K562 (cell line): ENCODE results near the gene KMT5B. TPM values are rescaled to one million over a fixed set of nuclear protein-coding genes. Genes with fewer than 3 reads are reported as not detected.

Source experiments
- ATAC-seq: fragments of 200-7000 bp; cut with Tn5 transposase; 3 replicates; pipeline ENCODE4 v1.9.1; 2020; ENCODE audit warnings: moderate library complexity
- BruUV-seq: library from RNA; stranded (reverse); fragments of 400-500 nt; replicated peaks from 2 replicates; lab custom pipeline; 2021; lab: Mats Ljungman, UMichigan
- CTCF ChIA-PET: fragments of 300-600 bp; formaldehyde crosslinking; extraction: SDS; loops from one replicate; lab custom pipeline; 2021; ENCODE audit warnings: low intra/inter-chr PET ratio; lab: Yijun Ruan, JAX
- POLR2A ChIA-PET: fragments of 300-600, 350-650 bp; sonication (Branson Sonifier 250); formaldehyde crosslinking; extraction: SDS; loops from one replicate; lab custom pipeline; 2021; ENCODE audit warnings: antibody characterized with exemption, inconsistent platforms; lab: Yijun Ruan, JAX
- DNase-seq, 4 experiments: peaks; one replicate each; pipeline versions ENCODE4 v3.0.0 to v3.0.0-alpha.2; 2011 to 2018; ENCODE audit warnings: low spot score in 3 of 4, mixed read lengths in 3 of 4; ENCODE audit errors: extremely low read depth in 1 of 4
- FAIRE-seq: peaks from 2 replicates; lab custom pipeline; 2011; peaks lifted over from hg19 to GRCh38; lab: Jason Lieb, UNC
- H2AFZ ChIP-seq: 2 replicates; pipeline ENCODE4 v1.6.0; 2011; ENCODE audit warnings: low read depth, low read length, control low read depth, inconsistent platforms
- H3K27ac ChIP-seq: fragments of 200-600 bp; 3 replicates; pipeline ENCODE4 v1.8.0; 2011; ENCODE audit warnings: low read depth, mild to moderate bottlenecking, control low read depth, inconsistent platforms, low read length, moderate library complexity, mixed read lengths; ENCODE audit errors: extremely low read depth
- H3K27me3 ChIP-seq, 2 experiments: fragments of 300-600 bp in 1 of 2; 2 replicates in 1 of 2; 3 replicates in 1 of 2; pipeline versions ENCODE4 v1.6.0 to v1.8.0; 2011; ENCODE audit warnings: inconsistent platforms in 2 of 2, low read length in 2 of 2, mild to moderate bottlenecking in 1 of 2, mixed read lengths in 1 of 2, moderate library complexity in 1 of 2; ENCODE audit not compliant: control insufficient read depth in 2 of 2, insufficient read depth in 2 of 2
- H3K36me3 ChIP-seq: fragments of 300-600 bp; 3 replicates; pipeline ENCODE4 v1.8.0; 2011; ENCODE audit warnings: mild to moderate bottlenecking, low read length, inconsistent platforms; ENCODE audit not compliant: control insufficient read depth, insufficient read depth
- H3K4me1 ChIP-seq, 2 experiments: fragments of 200-600 bp in 1 of 2; replicated peaks in 1 of 2; 2 replicates in 1 of 2; 3 replicates in 1 of 2; pipeline versions ENCODE4 v1.5.1 to v1.8.0; 2011; ENCODE audit warnings: inconsistent platforms in 2 of 2, low read length in 2 of 2, mild to moderate bottlenecking in 1 of 2, mixed read lengths in 1 of 2, moderate library complexity in 1 of 2; ENCODE audit not compliant: control insufficient read depth in 2 of 2, insufficient read depth in 2 of 2
- H3K4me2 ChIP-seq: 2 replicates; pipeline ENCODE4 v1.6.1; 2011; ENCODE audit warnings: low read length, control low read depth, inconsistent platforms, mixed read lengths; ENCODE audit not compliant: insufficient read depth
- H3K4me3 ChIP-seq: fragments of 200-600 bp; sonication (generic), shearing (Covaris generic); 2 replicates; pipeline ENCODE4 v1.5.1; 2016; ENCODE audit warnings: control low read depth, inconsistent platforms
- H3K79me2 ChIP-seq: fragments of 200-600 bp; 3 replicates; pipeline ENCODE4 v1.8.0; 2011; ENCODE audit warnings: low read length, inconsistent platforms; ENCODE audit not compliant: control insufficient read depth, insufficient read depth
- H3K9ac ChIP-seq, 2 experiments: 2 replicates each; pipeline versions ENCODE4 v1.6.0 to v1.6.1; 2011; ENCODE audit warnings: low read depth in 2 of 2, low read length in 2 of 2, control low read depth in 1 of 2, inconsistent platforms in 1 of 2, mild to moderate bottlenecking in 1 of 2, mixed read lengths in 1 of 2; ENCODE audit not compliant: insufficient read depth in 1 of 2
- H3K9me1 ChIP-seq: one replicate; pipeline ENCODE4 v1.6.0; 2011; ENCODE audit warnings: inconsistent platforms, mild to moderate bottlenecking, low read length, moderate library complexity; ENCODE audit not compliant: control insufficient read depth, insufficient read depth
- H3K9me3 ChIP-seq: replicated peaks from 2 replicates; pipeline ENCODE4 v1.5.1; 2011; ENCODE audit warnings: low read depth, low read length, inconsistent platforms; ENCODE audit not compliant: control insufficient read depth, insufficient read depth
- H4K20me1 ChIP-seq: replicated peaks from 2 replicates; pipeline ENCODE4 v1.6.1; 2011; ENCODE audit warnings: low read length, inconsistent platforms, mixed read lengths; ENCODE audit not compliant: control insufficient read depth, insufficient read depth
- ARID1B ChIP-seq: fragments of 450-650 bp; IDR thresholded peaks from 2 replicates; pipeline ENCODE4 v1.6.1; 2016; ENCODE audit warnings: antibody characterized with exemption, mild to moderate bottlenecking, inconsistent platforms
- BCOR ChIP-seq: fragments of 450-650 bp; IDR thresholded peaks from 2 replicates; pipeline ENCODE4 v1.6.1; 2016
- CREM ChIP-seq: IDR thresholded peaks from 2 replicates; pipeline ENCODE4 v1.6.1; 2014; ENCODE audit warnings: antibody characterized with exemption, low read depth
- DPF2 ChIP-seq: fragments of 450-650 bp; IDR thresholded peaks from 2 replicates; pipeline ENCODE4 v1.6.1; 2016
- ETV1 ChIP-seq: fragments of 450-650 bp; conservative IDR thresholded peaks from 2 replicates; pipeline ENCODE4 v1.6.1; 2016; ENCODE audit warnings: missing genetic modification characterization, control low read depth, low read depth, missing compliant biosample characterization
- FOXK1 ChIP-seq: sonication (generic); formaldehyde crosslinking; IDR thresholded peaks from 2 replicates; pipeline ENCODE4 v1.8.0; 2022; ENCODE audit warnings: missing genetic modification reagents, mild to moderate bottlenecking, borderline replicate concordance
- HLTF ChIP-seq: fragments of 450-650 bp; IDR thresholded peaks from 2 replicates; pipeline ENCODE4 v1.6.1; 2016
- HNRNPLL ChIP-seq: fragments of 200-400 bp; formaldehyde crosslinking; IDR thresholded peaks from 2 replicates; pipeline ENCODE4 v1.6.1; 2017; ENCODE audit warnings: low read length, low read depth, mild to moderate bottlenecking; ENCODE audit not compliant: poor library complexity, severe bottlenecking
- NR1H2 ChIP-seq: sonication (generic); formaldehyde crosslinking; IDR thresholded peaks from 2 replicates; pipeline ENCODE4 v1.4.0; 2020; ENCODE audit warnings: mild to moderate bottlenecking, missing genetic modification reagents
- RFX5 ChIP-seq: IDR thresholded peaks from 2 replicates; pipeline ENCODE4 v1.6.1; 2011; ENCODE audit warnings: low read depth, mild to moderate bottlenecking, improper control_type of control experiment, low read length
- SUPT5H ChIP-seq: fragments of 450-650 bp; IDR thresholded peaks from 2 replicates; pipeline ENCODE4 v1.6.1; 2016
- TAL1 ChIP-seq: fragments of 450-650 bp; IDR thresholded peaks from 2 replicates; pipeline ENCODE4 v1.6.1; 2016; ENCODE audit warnings: mild to moderate bottlenecking
- TBL1XR1 ChIP-seq, 2 experiments: IDR thresholded peaks; 2 replicates each; pipeline ENCODE4 v1.6.1; 2012; ENCODE audit warnings: improper control_type of control experiment in 2 of 2, low read length in 2 of 2, mild to moderate bottlenecking in 1 of 2
- TCFL5 ChIP-seq: fragments of 250-450 bp; sonication (Bioruptor Pico); conservative IDR thresholded peaks from 2 replicates; pipeline ENCODE4 v1.6.1; 2021; ENCODE audit warnings: mild to moderate bottlenecking, moderate library complexity, matching md5 sums
- ZNF717 ChIP-seq: fragments of 250-450 bp; sonication (Bioruptor Pico); IDR thresholded peaks from 2 replicates; pipeline ENCODE4 v1.5.0; 2021
- WGBS: fragments of 100-300 bp; shearing (Covaris generic); methylation state at CpG from one replicate; pipeline ENCODE4 v1.1.6; 2016; ENCODE audit warnings: low coverage, mixed read lengths; ENCODE audit not compliant: insufficient coverage; ENCODE audit errors: missing lambda C conversion rate; 5-methylcytosine and 5-hydroxymethylcytosine counted together
- in situ Hi-C: fragments of 300-500 bp; cut with MboI; formaldehyde crosslinking; loops from 4 replicates; pipeline ENCODE4 v1.15.0; 2018; ENCODE audit warnings: inconsistent platforms, mixed read lengths
- intact Hi-C: fragments of 100-400 bp; cut with micrococcal nuclease; formaldehyde crosslinking; loops from 2 replicates; pipeline ENCODE4 v1.14.2; 2022
- polyA plus RNA-seq, 8 experiments: library from polyadenylated mRNA; depleted of rRNA in 4 of 8; stranded (reverse) in 5 of 8; unstranded in 3 of 8; fragments of >200 nt; fragmentation: Nextera tagmentation in 2 of 8; fragmentation: Illumina TruSeq in 1 of 8; extraction: Ambion mirVana in 2 of 8; extraction: Trizol in 1 of 8; gene quantifications; 2 replicates each; pipeline versions ENCODE4 v1.2.1 to v1.2.3, GENCODE V29; 2011 to 2014; ENCODE audit warnings: inconsistent platforms in 1 of 8, missing spikeins in 1 of 8
- total RNA-seq, 7 experiments: library from RNA; depleted of rRNA in 6 of 7; stranded (reverse); fragments of >200 nt in 6 of 7; fragmentation: Illumina TruSeq in 2 of 7; extraction: Trizol in 2 of 7; gene quantifications; 2 replicates each; pipeline versions ENCODE4 v1.2.1 to v1.2.3, GENCODE V29; 2011 to 2021; ENCODE audit warnings: low replicate concordance in 1 of 7
- TF ChIP-seq, protein P1 (sequence below): fragments of 250-450 bp; sonication (Bioruptor Pico); IDR thresholded peaks from 2 replicates; pipeline ENCODE4 v1.4.0; 2020

Gene KMT5B
- total and polyA plus RNA-seq, 9 of the 15 experiments (the other 6 are each of a cell fraction or from before 2014, with no cell fraction given), result 7.3 to 27.3 (median 20.9) TPM

DNA sequence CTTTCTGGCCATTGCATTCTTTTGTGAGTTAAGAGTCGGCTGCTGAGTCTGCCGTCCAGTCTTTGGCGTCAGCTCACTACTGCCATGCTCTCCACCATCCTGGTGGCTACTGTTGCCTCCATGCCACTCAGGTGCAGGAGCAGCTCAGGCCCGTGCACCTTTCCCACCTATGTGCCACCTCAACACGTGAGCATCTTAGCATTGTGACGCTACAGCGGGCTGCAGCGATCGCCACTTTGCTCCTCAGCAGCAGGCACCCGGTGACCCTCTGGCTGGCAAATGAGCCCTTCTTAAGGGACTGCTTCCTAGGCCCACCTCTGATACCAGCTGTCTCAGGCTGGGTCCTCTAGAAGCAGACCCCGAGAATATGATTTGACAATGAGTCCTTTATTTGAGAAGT lies 11.5 kb upstream of the KMT5B start:
- CTCF ChIA-PET, result no interaction called here
- WGBS, result 43% methylated on average over 11 of the region's 11 CpGs

DNA sequence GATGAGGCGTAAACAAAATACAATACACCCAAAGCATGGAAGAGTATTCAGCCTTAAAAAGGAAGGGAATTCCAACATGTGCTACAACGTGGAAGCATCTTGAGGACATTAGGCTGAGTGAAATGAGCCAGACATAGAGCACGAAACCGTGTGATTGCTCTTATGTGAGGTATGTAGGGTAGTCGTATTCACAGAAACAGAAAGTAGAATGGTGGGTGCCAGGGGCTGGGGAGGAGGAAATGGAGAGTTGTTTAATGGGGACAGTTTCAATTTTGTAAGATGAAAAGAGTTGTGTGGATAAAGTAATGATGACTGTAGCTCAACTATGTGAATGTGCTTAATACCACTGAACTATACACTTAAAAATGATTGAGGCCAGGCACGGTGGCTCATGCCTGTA lies 10.2 kb upstream of the KMT5B start:
- Histone ChIP-seq H3K79me2 (no peaks in the 10 kb centered on the region), H3K9me3 (no peaks in the 10 kb centered on the region), H2AFZ (no peak overlapping the region), H3K9ac (no peak overlapping the region), H3K9me1 (no peaks in the 10 kb centered on the region), H3K27ac (no peak overlapping the region), H4K20me1 (no peaks in the 10 kb centered on the region), H3K4me3 (no peak overlapping the region), H3K36me3 (no peaks in the 10 kb centered on the region), H3K4me1 (peaks cover 0 to 4% of the 10 kb centered on the region in 2 experiments; a peak in 1 of 5 replicates), H3K27me3 (peaks cover 8 to 39% of the 10 kb centered on the region in 2 experiments), H3K4me2 (no peak overlapping the region)
- ATAC-seq, result no peak
- BruUV-seq, result no TSS peak
- ChIA-PET CTCF (interaction anchor here (0.7 kb wide), 1 partner anchor 66 kb away, joined by 4 read pairs; no protein-coding TSS in a partner anchor), POLR2A (no interaction called here)
- 25% methylated on average over 6 of the region's 6 CpGs for WGBS
- FAIRE-seq, result no peak
- DNase-seq, result no peak
- intact Hi-C loops, result no loop called here
- in situ Hi-C loops, result no loop called here
- TF ChIP-seq SUPT5H, result no peak
- no peak for TF ChIP-seq RFX5
- TF ChIP-seq HLTF, result no peak
- no peak for TF ChIP-seq BCOR
- no peak for TF ChIP-seq CREM
- no peak for TF ChIP-seq ZNF717
- TF ChIP-seq ARID1B, result no peak
- no peak for TF ChIP-seq TCFL5 (CRISPR knock-in tag)
- TF ChIP-seq, protein P1, sequence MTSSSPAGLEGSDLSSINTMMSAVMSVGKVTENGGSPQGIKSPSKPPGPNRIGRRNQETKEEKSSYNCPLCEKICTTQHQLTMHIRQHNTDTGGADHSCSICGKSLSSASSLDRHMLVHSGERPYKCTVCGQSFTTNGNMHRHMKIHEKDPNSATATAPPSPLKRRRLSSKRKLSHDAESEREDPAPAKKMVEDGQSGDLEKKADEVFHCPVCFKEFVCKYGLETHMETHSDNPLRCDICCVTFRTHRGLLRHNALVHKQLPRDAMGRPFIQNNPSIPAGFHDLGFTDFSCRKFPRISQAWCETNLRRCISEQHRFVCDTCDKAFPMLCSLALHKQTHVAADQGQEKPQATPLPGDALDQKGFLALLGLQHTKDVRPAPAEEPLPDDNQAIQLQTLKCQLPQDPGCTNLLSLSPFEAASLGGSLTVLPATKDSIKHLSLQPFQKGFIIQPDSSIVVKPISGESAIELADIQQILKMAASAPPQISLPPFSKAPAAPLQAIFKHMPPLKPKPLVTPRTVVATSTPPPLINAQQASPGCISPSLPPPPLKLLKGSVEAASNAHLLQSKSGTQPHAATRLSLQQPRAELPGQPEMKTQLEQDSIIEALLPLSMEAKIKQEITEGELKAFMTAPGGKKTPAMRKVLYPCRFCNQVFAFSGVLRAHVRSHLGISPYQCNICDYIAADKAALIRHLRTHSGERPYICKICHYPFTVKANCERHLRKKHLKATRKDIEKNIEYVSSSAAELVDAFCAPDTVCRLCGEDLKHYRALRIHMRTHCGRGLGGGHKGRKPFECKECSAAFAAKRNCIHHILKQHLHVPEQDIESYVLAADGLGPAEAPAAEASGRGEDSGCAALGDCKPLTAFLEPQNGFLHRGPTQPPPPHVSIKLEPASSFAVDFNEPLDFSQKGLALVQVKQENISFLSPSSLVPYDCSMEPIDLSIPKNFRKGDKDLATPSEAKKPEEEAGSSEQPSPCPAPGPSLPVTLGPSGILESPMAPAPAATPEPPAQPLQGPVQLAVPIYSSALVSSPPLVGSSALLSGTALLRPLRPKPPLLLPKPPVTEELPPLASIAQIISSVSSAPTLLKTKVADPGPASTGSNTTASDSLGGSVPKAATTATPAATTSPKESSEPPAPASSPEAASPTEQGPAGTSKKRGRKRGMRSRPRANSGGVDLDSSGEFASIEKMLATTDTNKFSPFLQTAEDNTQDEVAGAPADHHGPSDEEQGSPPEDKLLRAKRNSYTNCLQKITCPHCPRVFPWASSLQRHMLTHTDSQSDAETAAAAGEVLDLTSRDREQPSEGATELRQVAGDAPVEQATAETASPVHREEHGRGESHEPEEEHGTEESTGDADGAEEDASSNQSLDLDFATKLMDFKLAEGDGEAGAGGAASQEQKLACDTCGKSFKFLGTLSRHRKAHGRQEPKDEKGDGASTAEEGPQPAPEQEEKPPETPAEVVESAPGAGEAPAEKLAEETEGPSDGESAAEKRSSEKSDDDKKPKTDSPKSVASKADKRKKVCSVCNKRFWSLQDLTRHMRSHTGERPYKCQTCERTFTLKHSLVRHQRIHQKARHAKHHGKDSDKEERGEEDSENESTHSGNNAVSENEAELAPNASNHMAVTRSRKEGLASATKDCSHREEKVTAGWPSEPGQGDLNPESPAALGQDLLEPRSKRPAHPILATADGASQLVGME (CRISPR knock-in tag), result no peak
- TF ChIP-seq DPF2, result no peak
- TF ChIP-seq ETV1 (tag), result no peak
- TF ChIP-seq TAL1, result no peak

More for the DNA sequence above, 11.5 kb upstream of the KMT5B start:
- ATAC-seq (no peak), DNase-seq (no peak), FAIRE-seq (no peak)
- TF ChIP-seq NR1H2 (CRISPR knock-in tag), result no peak
- TF ChIP-seq TBL1XR1 (IDR thresholded peaks at IDR 0.05; ENCODE audit: low read length in 2 of 2), result no peak
- no peak for TF ChIP-seq FOXK1 (CRISPR knock-in tag)
- TF ChIP-seq HNRNPLL, result no peak
- intact Hi-C loops, result no loop called here
- Histone ChIP-seq H3K79me2 (no peaks in the 10 kb centered on the region), H3K27ac (no peak overlapping the region), H3K4me1 (peaks cover 0 to 4% of the 10 kb centered on the region in 2 experiments; a peak in 1 of 5 replicates), H3K4me2 (no peak overlapping the region), H3K9me3 (peaks cover under 1% of the 10 kb centered on the region; the same call in 1 of the 2 replicates), H3K36me3 (no peaks in the 10 kb centered on the region), H3K9ac (no peak overlapping the region), H3K4me3 (no peak overlapping the region), H3K9me1 (no peaks in the 10 kb centered on the region), H4K20me1 (no peaks in the 10 kb centered on the region), H3K27me3 (peaks cover 7 to 37% of the 10 kb centered on the region in 2 experiments), H2AFZ (no peak overlapping the region)
- BruUV-seq, result no TSS peak
- POLR2A ChIA-PET, result interaction anchor here (0.7 kb wide), 1 partner anchor 9 kb away, joined by 3 read pairs; no protein-coding TSS in a partner anchor
- in situ Hi-C loops, result no loop called here
